ENCODE results near the gene GLS2. TPM values are rescaled to one million over a fixed set of nuclear protein-coding genes. Genes with fewer than 3 reads are reported as not detected.

Gene GLS2
- total and polyA plus RNA-seq, 9 of the 15 experiments (the other 6 are each of a cell fraction or from before 2014, with no cell fraction given), result 0.11 TPM; not detected in 8

DNA sequence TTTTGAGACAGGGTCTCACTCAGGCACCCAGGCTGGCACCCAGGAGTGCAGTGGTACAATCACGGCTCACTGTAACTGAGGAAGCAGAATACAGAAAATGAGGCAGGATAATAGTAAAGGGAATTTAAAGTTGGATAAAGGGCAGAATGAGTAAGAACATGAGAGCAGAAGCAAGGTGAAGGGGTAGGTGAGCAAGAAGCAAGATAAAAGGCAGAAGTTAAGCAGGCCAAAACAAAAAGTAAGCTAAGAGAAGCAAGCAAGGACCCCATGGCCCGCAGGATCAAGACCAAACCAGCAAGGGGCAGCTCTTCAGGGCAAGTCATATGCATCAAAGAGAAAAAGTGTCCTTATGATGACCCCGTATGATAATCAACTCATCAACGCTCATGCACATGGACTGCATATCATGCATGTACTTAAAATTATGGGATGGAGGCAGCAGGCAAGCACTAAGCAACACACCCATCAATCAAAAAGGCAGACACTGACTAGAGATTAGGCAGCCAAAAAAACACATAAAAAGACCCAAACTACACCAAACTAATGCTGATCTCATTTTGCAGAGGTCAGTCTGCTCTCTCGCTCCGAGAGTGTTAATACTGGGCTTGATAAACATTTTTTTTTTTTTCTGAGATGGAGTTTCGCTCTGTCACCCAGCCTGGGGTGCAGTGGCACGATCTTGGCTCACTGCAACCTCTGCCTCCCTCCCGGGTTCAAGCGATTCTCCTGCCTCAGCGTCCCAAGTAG is 50.4 kb downstream of the GLS2 start (continued):
- TF ChIP-seq, protein P1, sequence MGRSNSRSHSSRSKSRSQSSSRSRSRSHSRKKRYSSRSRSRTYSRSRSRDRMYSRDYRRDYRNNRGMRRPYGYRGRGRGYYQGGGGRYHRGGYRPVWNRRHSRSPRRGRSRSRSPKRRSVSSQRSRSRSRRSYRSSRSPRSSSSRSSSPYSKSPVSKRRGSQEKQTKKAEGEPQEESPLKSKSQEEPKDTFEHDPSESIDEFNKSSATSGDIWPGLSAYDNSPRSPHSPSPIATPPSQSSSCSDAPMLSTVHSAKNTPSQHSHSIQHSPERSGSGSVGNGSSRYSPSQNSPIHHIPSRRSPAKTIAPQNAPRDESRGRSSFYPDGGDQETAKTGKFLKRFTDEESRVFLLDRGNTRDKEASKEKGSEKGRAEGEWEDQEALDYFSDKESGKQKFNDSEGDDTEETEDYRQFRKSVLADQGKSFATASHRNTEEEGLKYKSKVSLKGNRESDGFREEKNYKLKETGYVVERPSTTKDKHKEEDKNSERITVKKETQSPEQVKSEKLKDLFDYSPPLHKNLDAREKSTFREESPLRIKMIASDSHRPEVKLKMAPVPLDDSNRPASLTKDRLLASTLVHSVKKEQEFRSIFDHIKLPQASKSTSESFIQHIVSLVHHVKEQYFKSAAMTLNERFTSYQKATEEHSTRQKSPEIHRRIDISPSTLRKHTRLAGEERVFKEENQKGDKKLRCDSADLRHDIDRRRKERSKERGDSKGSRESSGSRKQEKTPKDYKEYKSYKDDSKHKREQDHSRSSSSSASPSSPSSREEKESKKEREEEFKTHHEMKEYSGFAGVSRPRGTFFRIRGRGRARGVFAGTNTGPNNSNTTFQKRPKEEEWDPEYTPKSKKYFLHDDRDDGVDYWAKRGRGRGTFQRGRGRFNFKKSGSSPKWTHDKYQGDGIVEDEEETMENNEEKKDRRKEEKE (IDR thresholded peaks at IDR 0.05; ENCODE audit: borderline replicate concordance in 1 of 2, control insufficient read depth in 1 of 2, low read depth in 2 of 2, low read length in 1 of 2), result 0 out of 4 replicates have a peak, but pooled peaks have one; percentile 30 to 37
- TF ChIP-seq, protein P2, sequence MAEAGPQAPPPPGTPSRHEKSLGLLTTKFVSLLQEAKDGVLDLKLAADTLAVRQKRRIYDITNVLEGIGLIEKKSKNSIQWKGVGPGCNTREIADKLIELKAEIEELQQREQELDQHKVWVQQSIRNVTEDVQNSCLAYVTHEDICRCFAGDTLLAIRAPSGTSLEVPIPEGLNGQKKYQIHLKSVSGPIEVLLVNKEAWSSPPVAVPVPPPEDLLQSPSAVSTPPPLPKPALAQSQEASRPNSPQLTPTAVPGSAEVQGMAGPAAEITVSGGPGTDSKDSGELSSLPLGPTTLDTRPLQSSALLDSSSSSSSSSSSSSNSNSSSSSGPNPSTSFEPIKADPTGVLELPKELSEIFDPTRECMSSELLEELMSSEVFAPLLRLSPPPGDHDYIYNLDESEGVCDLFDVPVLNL (CRISPR knock-in tag; IDR thresholded peaks at IDR 0.05; ENCODE audit: low read depth), result no peak
- no peak for TF ChIP-seq NONO (IDR thresholded peaks at IDR 0.05; ENCODE audit: low read depth in 2 of 2, low read length in 1 of 2)
- TF ChIP-seq RBM17 (IDR thresholded peaks at IDR 0.05; ENCODE audit: borderline replicate concordance, low read depth, low read length), result no peak
- no peak for TF ChIP-seq NCOA4 (IDR thresholded peaks at IDR 0.05; ENCODE audit: partially characterized antibody)
- TF ChIP-seq DNMT1 (IDR thresholded peaks at IDR 0.05), result no peak
- TF ChIP-seq, protein P3, sequence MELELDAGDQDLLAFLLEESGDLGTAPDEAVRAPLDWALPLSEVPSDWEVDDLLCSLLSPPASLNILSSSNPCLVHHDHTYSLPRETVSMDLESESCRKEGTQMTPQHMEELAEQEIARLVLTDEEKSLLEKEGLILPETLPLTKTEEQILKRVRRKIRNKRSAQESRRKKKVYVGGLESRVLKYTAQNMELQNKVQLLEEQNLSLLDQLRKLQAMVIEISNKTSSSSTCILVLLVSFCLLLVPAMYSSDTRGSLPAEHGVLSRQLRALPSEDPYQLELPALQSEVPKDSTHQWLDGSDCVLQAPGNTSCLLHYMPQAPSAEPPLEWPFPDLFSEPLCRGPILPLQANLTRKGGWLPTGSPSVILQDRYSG (tag; conservative IDR thresholded peaks at IDR 0.05; ENCODE audit: low read depth), result 0 out of 2 replicates have a peak, but pooled peaks have one; percentile 35
- TF ChIP-seq ZC3H4 (CRISPR knock-in tag; IDR thresholded peaks at IDR 0.05; ENCODE audit: borderline replicate concordance), result no peak
- no peak for TF ChIP-seq ZFP1 (CRISPR knock-in tag; IDR thresholded peaks at IDR 0.05)
- TF ChIP-seq GATAD2A (IDR thresholded peaks at IDR 0.05), result no peak
- TF ChIP-seq ZNF12 (CRISPR knock-in tag; IDR thresholded peaks at IDR 0.05), result no peak
- TF ChIP-seq IFI16 (CRISPR knock-in tag; IDR thresholded peaks at IDR 0.05), result no peak
- TF ChIP-seq EGR1 (conservative IDR thresholded peaks at IDR 0.05), result no peak
- no peak for TF ChIP-seq ZBTB12 (CRISPR knock-in tag; IDR thresholded peaks at IDR 0.05)
- TF ChIP-seq CBX8 (IDR thresholded peaks at IDR 0.05; ENCODE audit: borderline replicate concordance, extremely low read depth, low read depth, low read length, poor library complexity, severe bottlenecking), result no peak
- no peak for TF ChIP-seq MEF2A (IDR thresholded peaks at IDR 0.05; ENCODE audit: control insufficient read depth, low read depth, low read length)
- TF ChIP-seq SAFB (IDR thresholded peaks at IDR 0.05; ENCODE audit: borderline replicate concordance, low read depth, low read length), result no peak
- TF ChIP-seq, protein P4, sequence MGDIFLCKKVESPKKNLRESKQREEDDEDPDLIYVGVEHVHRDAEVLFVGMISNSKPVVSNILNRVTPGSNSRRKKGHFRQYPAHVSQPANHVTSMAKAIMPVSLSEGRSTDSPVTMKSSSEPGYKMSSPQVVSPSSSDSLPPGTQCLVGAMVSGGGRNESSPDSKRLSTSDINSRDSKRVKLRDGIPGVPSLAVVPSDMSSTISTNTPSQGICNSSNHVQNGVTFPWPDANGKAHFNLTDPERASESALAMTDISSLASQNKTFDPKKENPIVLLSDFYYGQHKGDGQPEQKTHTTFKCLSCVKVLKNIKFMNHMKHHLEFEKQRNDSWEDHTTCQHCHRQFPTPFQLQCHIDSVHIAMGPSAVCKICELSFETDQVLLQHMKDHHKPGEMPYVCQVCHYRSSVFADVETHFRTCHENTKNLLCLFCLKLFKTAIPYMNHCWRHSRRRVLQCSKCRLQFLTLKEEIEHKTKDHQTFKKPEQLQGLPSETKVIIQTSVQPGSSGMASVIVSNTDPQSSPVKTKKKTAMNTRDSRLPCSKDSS (IDR thresholded peaks at IDR 0.05; ENCODE audit: low read depth, partially characterized antibody), result no peak

Measured in K562 (cell line).